Type B pancreatic cell (in vitro differentiated cells): ENCODE data around the gene CHRND. TPM values are rescaled to one million over a fixed set of nuclear protein-coding genes. Genes with fewer than 3 reads are reported as not detected.

Source experiments
- DNase-seq: peaks from one replicate; pipeline ENCODE4 v3.0.0; 2021; ENCODE audit warnings: mixed read lengths; ENCODE audit not compliant: unreplicated experiment; ENCODE audit errors: extremely low spot score
- H3K27ac Mint-ChIP-seq: 2 replicates; pipeline ENCODE4 v1.8.0; 2021; ENCODE audit warnings: mild to moderate bottlenecking, mixed read lengths
- H3K27me3 Mint-ChIP-seq: 2 replicates; pipeline ENCODE4 v1.8.0; 2021; ENCODE audit warnings: mixed read lengths
- H3K36me3 Mint-ChIP-seq: 2 replicates; pipeline ENCODE4 v1.8.0; 2021; ENCODE audit warnings: mixed read lengths
- H3K4me1 Mint-ChIP-seq: one replicate; pipeline ENCODE4 v1.8.0; 2021; ENCODE audit warnings: mixed read lengths; ENCODE audit not compliant: unreplicated experiment
- H3K4me3 Mint-ChIP-seq: 2 replicates; pipeline ENCODE4 v1.8.0; 2021; ENCODE audit warnings: mild to moderate bottlenecking, mixed read lengths
- H3K9me3 Mint-ChIP-seq: 2 replicates; pipeline ENCODE4 v1.8.0; 2021; ENCODE audit warnings: mixed read lengths
- total RNA-seq: library from RNA; stranded (reverse); gene quantifications from 2 replicates; pipeline ENCODE4 v1.2.1, GENCODE V29; 2021; ENCODE audit warnings: low replicate concordance
- TF ChIP-seq, protein P1 (sequence below): fragments of 200-600 bp; sonication (generic); conservative IDR thresholded peaks from 2 replicates; pipeline ENCODE4 v1.5.0; 2021; ENCODE audit warnings: antibody characterized with exemption, mild to moderate bottlenecking

The CHRND gene
- total RNA-seq, 1 donor from 2014 or later = 0.60 TPM

DNA sequence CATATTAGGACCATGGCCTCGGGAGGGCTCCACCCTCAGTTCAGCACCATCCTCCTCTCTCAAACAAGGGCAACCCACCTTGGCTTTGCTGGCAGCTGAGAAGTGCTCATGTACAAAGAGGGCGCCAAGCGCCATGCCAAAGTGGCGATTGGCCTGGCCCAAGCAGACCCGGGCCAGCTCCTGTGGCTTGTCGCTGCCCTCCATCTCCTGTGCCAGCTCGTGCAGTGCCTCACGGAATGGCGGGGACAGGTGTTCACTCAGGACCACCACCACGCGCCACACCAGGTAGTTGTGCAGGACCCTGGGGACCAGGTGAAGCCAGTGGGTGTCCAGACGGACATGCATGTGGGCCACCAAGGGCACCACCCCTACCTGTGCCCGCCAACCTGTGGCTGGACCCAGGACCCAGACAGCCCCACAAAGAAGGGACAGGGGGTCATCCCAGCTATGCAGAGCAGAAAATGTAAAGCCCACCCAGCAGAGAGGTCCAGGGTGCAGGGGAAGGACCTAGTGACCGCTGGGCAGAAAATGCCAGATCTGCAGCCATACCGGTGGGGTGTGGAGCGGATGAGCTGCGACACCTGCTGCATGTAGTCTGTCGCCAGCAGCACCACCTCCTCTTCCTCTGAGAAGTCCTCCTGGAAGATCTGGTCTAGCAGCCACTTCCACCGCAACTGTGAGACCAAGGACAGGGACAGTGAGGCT is 41.9 kb upstream of the CHRND start:
- no peak overlapping the region for H3K27ac Mint-ChIP-seq
- no peaks in the 10 kb centered on the region for H3K36me3 Mint-ChIP-seq
- no peaks in the 10 kb centered on the region for H3K9me3 Mint-ChIP-seq
- H3K4me3 Mint-ChIP-seq = no peak overlapping the region
- DNase-seq = no peak
- TF ChIP-seq, protein P1, sequence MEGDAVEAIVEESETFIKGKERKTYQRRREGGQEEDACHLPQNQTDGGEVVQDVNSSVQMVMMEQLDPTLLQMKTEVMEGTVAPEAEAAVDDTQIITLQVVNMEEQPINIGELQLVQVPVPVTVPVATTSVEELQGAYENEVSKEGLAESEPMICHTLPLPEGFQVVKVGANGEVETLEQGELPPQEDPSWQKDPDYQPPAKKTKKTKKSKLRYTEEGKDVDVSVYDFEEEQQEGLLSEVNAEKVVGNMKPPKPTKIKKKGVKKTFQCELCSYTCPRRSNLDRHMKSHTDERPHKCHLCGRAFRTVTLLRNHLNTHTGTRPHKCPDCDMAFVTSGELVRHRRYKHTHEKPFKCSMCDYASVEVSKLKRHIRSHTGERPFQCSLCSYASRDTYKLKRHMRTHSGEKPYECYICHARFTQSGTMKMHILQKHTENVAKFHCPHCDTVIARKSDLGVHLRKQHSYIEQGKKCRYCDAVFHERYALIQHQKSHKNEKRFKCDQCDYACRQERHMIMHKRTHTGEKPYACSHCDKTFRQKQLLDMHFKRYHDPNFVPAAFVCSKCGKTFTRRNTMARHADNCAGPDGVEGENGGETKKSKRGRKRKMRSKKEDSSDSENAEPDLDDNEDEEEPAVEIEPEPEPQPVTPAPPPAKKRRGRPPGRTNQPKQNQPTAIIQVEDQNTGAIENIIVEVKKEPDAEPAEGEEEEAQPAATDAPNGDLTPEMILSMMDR = no peak
- H3K27me3 Mint-ChIP-seq = peaks cover 58% of the 10 kb centered on the region
- no peaks in the 10 kb centered on the region for H3K4me1 Mint-ChIP-seq

DNA sequence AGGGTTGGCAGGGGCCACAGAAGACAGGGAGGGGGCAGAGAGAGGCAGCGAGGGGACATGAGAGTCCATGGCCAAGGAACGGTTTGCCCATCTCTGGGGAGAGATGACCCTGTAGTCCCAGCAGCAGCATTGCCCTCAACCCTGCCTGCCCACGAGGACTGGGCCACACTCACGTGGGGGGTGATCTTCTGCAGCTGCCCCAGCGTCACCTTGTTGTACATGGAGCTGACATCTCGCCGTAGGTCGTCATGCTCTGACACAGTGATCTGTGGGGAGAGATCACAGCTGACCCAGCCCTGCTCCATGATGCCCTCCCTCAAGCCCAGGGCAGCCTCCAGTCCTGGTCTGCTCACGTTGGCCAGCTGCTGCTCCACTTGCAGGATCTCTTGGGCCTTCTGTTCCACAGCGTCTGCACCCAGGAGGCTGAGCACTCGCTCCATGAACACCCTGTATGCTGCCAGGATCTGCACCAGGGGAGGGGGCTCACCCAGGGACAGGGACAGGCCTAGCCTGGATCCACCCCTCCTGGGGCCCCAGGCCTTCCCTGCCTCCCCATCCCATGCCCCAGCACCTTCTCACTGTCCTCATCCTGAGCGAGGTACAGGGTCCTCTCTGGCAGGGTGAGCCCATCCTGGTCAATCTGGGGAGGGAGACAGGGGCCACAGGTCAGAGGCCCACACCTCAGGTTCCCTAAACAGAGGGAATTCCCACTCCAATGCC is 41.2 kb upstream of the CHRND start:
- H3K36me3 Mint-ChIP-seq = no peaks in the 10 kb centered on the region
- no peaks in the 10 kb centered on the region for H3K4me1 Mint-ChIP-seq
- no peak for DNase-seq
- H3K27me3 Mint-ChIP-seq = peaks cover 58% of the 10 kb centered on the region
- H3K27ac Mint-ChIP-seq = no peak overlapping the region
- H3K9me3 Mint-ChIP-seq = no peaks in the 10 kb centered on the region
- H3K4me3 Mint-ChIP-seq = peak overlapping the region; percentile 59
- TF ChIP-seq, protein P1 = no peak

DNA sequence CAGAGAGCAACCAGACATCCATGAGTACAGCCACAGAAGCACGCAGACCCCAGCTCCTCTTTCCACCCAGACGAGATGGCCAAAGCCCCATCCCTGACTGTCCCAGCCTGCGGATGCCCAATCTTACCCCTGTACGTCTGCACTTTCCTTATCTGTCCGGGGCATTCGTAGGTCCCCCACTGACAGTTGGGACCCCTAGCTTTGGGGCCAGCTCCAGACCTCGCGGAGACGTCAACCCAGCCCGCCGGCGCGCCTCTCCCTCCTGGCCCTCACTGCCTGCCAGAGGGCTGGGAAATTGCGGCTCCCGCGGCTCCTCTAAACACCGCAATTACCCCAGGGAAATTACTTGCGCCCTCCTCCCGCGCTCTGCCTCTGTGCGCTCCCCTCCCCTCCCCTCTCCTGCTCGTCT is 40.6 kb upstream of the CHRND start:
- TF ChIP-seq, protein P1 = no peak
- Mint-ChIP-seq H3K4me1 (no peaks in the 10 kb centered on the region), H3K36me3 (no peaks in the 10 kb centered on the region), H3K27ac (no peak overlapping the region), H3K27me3 (peaks cover 64% of the 10 kb centered on the region), H3K4me3 (peak overlapping the region; percentile 59), H3K9me3 (no peaks in the 10 kb centered on the region)
- no peak for DNase-seq

DNA sequence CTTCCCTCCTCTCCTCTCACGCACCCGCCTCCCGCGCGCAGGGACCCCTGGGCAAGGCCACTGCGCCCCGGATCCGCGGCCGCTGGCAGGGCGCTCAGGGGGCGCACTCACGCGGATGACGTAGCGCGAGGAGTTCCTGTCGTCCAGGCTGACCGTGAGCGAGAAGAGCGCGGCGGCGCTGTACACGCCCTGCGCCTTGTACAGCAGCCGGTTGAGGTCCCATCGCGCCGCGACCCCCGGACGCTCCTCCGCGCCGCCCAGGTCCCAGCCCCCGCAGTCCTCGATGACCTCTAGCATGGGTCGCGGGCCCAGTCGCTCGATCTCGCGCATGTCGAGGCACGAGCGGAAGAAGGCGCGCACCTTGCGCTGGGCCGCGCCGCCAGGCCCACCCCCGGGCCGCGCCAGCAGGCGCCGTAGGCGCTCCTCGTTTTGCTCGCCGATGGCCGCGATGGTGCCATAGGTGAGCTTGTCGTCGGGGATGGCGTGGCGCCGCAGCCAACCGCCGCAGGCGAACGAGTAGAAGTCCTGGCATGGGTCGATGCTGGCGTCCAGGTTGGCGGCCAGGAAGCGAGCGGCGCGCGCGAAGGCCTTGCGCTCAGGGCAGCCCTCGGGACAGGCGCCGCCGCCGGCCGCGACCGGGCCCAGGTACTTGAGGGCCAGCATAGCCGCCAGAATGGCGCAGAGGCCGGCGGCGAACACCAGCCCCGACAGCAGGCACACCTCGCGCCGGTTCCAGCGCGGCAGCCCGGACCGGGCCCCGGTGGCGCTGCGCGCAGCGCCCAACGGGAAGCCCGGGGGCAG is 40.0 kb upstream of the CHRND start:
- no peaks in the 10 kb centered on the region for H3K36me3 Mint-ChIP-seq
- DNase-seq = no peak
- no peaks in the 10 kb centered on the region for H3K4me1 Mint-ChIP-seq
- H3K27me3 Mint-ChIP-seq = peaks cover 67% of the 10 kb centered on the region
- H3K9me3 Mint-ChIP-seq = no peaks in the 10 kb centered on the region
- TF ChIP-seq, protein P1 = no peak
- H3K27ac Mint-ChIP-seq = no peak overlapping the region
- H3K4me3 Mint-ChIP-seq = peak overlapping the region; percentile 59

DNA sequence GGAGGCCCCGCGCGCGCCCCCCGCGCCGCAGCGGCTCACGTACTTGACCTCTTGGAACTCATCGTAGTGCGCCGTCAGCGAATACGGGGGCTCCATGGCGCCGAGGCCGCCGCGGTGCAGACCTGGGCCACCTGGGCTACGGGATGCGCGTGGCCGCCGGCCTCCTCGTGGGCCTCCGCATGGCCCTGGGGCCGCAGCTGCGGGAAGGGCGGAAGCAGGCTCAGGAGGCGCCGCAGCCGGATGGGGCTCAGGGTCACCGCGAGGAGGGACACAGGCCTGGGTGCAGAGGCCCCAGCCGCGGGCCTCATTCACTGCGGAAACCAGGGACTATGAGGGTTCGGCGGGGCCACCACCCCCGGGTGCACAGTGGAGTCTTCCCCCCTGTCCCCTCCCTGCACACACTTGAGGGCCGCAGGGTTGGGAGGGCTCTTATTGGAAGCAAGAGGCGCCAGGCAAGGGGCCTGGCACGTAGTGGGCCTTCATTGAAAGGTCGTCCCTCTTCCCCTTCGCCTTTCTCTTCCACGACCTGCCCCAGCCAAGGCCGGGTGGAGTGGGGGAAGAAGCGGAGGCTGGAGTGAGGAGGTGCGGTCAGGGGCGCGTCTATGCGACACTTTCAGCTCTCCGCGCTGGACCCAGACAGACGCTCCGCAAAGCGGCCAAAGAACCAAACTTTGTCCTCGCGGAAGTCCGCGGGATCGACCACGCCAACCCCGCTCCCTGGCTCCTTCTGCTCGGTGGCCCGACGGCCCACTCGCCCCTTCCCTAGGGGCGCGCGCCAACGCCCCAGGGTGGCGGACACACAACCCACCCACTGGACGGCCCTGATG is 39.2 kb upstream of the CHRND start:
- DNase-seq = no peak
- H3K9me3 Mint-ChIP-seq = no peaks in the 10 kb centered on the region
- no peak overlapping the region for H3K27ac Mint-ChIP-seq
- H3K27me3 Mint-ChIP-seq = peaks cover 75% of the 10 kb centered on the region
- TF ChIP-seq, protein P1 = no peak
- H3K36me3 Mint-ChIP-seq = no peaks in the 10 kb centered on the region
- H3K4me3 Mint-ChIP-seq = peak overlapping the region; percentile 66
- H3K4me1 Mint-ChIP-seq = no peaks in the 10 kb centered on the region
